Tibial nerve (tissue), 4 donors: Measurements from ENCODE around the gene GPR50. TPM values are rescaled to one million over a fixed set of nuclear protein-coding genes. Genes with fewer than 3 reads are reported as not detected.
A peak's percentile ranks its signal among the peaks of the same experiment; 100 is the strongest.

Experiments
- DNase-seq, 2 donors: peaks; one replicate each; pipeline ENCODE4 v3.0.0-alpha.2; 2019; ENCODE audit warnings: low spot score in 2 of 2
- H3K27ac ChIP-seq, 4 donors: fragments of 200-600 bp; sonication (generic) in 3 of 4; one replicate each; pipeline ENCODE4 v1.5.1; 2017 to 2019; ENCODE audit warnings: mild to moderate bottlenecking in 1 of 4
- H3K27me3 ChIP-seq, 2 donors: fragments of 200-600 bp; sonication (generic) in 1 of 2; one replicate each; pipeline versions ENCODE4 v1.5.1 to v1.6.0; 2017 to 2019
- H3K36me3 ChIP-seq, 3 donors: fragments of 200-600 bp; sonication (generic); one replicate each; pipeline ENCODE4 v1.5.1; 2018 to 2019
- H3K4me1 ChIP-seq, 4 donors: fragments of 200-600 bp; sonication (generic) in 3 of 4; one replicate each; pipeline ENCODE4 v1.5.1; 2017 to 2019
- H3K4me3 ChIP-seq, 4 donors: fragments of 200-600 bp; sonication (generic) in 3 of 4; one replicate each; pipeline ENCODE4 v1.5.1; 2017 to 2019; ENCODE audit warnings: mild to moderate bottlenecking in 1 of 4, moderate library complexity in 1 of 4
- H3K9me3 ChIP-seq, 4 donors: fragments of 200-600 bp; sonication (generic) in 3 of 4; one replicate each; pipeline ENCODE4 v1.5.1; 2017 to 2019
- EP300 ChIP-seq, 2 donors: sonication (generic); formaldehyde crosslinking; IDR thresholded peaks; one replicate each; pipeline ENCODE4 v1.6.1; 2017; ENCODE audit warnings: antibody characterized with exemption in 2 of 2, mild to moderate bottlenecking in 1 of 2
- POLR2A ChIP-seq, 2 donors: fragments of 450-650 bp; IDR thresholded peaks; one replicate each; pipeline ENCODE4 v1.6.1; 2017; ENCODE audit warnings: antibody characterized with exemption in 2 of 2, mild to moderate bottlenecking in 2 of 2, moderate library complexity in 2 of 2
- whole genome bisulfite sequencing, 2 donors: methylation state at CpG; one replicate each; pipeline ENCODE4 v1.1.5; 2018; 5-methylcytosine and 5-hydroxymethylcytosine counted together
- total RNA-seq, 4 donors: library from RNA; depleted of rRNA; stranded (reverse); fragments of >200 nt; gene quantifications; one replicate each; pipeline ENCODE4 v1.1.0, GENCODE V29; 2016
- TF ChIP-seq, protein P1 (sequence below), 5 experiments: fragments of 200-600 bp in 3 of 5; fragments of 450-650 bp in 2 of 5; sonication (generic) in 3 of 5; IDR thresholded peaks; one replicate each; pipeline ENCODE4 v1.5.1; 2016 to 2019; ENCODE audit warnings: antibody characterized with exemption in 5 of 5, mild to moderate bottlenecking in 3 of 5, moderate library complexity in 2 of 5

GPR50 gene
- total RNA-seq, 4 donors from 2014 or later: not detected

DNA sequence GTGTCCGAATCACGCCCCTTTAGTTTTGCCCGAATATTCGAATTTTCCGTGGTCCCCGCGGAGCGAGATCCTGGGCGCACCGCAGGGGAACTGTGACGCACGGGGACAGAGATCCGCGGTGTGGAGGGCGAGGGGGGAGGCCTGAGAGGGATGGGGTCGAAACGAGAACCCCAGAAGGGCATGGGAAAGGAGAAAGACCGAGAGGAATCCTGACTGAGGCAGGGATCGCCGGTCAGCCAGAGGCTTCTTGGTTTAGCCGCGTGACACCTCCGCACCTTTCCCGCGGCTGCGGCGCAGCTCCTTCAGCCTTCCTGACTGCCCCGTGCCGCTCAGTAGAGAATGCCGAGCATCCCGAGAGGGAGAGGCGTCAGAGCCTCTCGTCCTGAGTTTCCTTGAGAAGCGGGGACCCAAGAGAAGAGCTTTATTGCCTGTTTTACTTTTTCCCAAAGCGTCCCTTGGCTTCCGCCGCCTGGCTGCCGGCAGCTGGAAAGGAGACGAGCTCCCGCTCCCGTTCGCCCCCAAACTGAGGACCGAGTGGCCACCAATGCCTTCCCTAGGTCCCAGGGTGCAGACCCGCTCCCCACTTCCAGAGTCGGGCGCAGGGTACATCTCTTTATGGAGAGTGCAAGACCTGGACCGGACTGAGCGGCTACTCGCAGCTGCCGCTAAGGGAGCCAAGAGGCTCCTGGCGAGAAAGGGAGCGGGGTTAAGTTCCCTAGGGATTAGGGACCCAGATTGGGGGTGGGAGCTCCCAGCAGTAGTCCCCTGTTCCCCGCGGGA lies 911 bp upstream of the GPR50 start:
- peaks cover 0 to 13% (median 0%) of the 10 kb centered on the region in 4 donors for H3K9me3 ChIP-seq
- WGBS, 2 donors: 4 to 41% methylated on average over 39 to 54 of the region's 54 CpGs
- no peak for DNase-seq
- peaks cover 0 to 19% (median 0%) of the 10 kb centered on the region in 4 donors for H3K4me1 ChIP-seq
- no peaks in the 10 kb centered on the region for H3K36me3 ChIP-seq
- H3K27me3 ChIP-seq: peaks cover 0 to 63% of the 10 kb centered on the region in 2 donors
- no peak for TF ChIP-seq POLR2A (IDR thresholded peaks at IDR 0.05)
- TF ChIP-seq, protein P1, sequence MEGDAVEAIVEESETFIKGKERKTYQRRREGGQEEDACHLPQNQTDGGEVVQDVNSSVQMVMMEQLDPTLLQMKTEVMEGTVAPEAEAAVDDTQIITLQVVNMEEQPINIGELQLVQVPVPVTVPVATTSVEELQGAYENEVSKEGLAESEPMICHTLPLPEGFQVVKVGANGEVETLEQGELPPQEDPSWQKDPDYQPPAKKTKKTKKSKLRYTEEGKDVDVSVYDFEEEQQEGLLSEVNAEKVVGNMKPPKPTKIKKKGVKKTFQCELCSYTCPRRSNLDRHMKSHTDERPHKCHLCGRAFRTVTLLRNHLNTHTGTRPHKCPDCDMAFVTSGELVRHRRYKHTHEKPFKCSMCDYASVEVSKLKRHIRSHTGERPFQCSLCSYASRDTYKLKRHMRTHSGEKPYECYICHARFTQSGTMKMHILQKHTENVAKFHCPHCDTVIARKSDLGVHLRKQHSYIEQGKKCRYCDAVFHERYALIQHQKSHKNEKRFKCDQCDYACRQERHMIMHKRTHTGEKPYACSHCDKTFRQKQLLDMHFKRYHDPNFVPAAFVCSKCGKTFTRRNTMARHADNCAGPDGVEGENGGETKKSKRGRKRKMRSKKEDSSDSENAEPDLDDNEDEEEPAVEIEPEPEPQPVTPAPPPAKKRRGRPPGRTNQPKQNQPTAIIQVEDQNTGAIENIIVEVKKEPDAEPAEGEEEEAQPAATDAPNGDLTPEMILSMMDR (IDR thresholded peaks at IDR 0.05): no peak
- TF ChIP-seq EP300 (IDR thresholded peaks at IDR 0.05): no peak
- no peak overlapping the region for H3K27ac ChIP-seq
- no peak overlapping the region for H3K4me3 ChIP-seq

DNA sequence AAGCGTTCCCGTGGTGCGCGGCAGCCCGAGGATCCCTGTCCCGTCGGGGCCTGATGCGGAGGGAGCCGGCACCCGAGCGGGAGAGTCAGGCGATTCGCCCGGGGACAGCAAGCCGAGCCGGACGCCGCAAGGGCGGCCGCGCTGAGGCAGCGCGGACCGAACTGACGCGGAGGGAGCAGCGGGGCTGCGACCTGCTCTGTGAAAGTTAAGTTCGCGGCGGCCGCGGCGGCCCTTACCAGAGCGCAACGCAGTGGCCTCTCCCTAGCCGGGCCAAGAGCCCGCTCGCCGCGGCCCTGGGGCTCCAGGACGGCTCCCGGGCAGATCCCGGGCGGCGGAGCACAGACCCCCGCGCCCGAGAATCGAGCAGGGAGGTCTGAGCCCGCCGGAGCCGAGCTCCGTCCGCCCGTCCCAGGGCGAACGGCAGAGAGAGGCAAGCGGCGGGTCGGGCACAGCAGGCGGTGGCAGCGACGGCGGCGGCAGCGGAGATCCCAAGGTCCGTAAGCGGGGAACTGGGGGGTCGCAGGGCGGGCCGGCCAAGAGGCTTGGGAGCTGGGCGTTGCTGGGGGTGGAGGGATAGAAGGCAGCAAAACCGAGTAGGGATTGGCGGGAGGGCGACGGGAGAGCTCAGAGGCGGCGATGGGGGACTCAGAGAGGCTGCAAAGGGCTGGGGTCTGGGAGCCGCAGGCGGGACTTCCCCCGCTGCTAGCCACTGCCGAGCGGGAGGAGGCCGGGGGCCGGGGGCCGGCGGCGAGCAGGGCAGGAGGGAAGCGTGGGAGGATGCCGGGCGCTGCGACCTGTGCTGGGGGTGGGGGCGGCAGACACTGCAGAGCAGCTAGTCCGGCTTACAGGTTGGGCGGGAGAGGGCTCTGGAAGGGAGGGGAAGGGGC lies 1.0 kb downstream of the GPR50 start:
- H3K4me3 ChIP-seq: peak overlapping the region in 1 of 4 donors; percentile 24
- TF ChIP-seq, protein P1 (IDR thresholded peaks at IDR 0.05): no peak
- no peak for TF ChIP-seq EP300 (IDR thresholded peaks at IDR 0.05)
- no peak for TF ChIP-seq POLR2A (IDR thresholded peaks at IDR 0.05)
- no peak for DNase-seq
- WGBS, 2 donors: 2 to 51% methylated on average over 20 to 83 of the region's 96 CpGs
- peaks cover 0 to 19% (median 0%) of the 10 kb centered on the region in 4 donors for H3K4me1 ChIP-seq
- peaks cover 0 to 13% (median 0%) of the 10 kb centered on the region in 4 donors for H3K9me3 ChIP-seq
- H3K27me3 ChIP-seq: peaks cover 0 to 65% of the 10 kb centered on the region in 2 donors
- no peaks in the 10 kb centered on the region for H3K36me3 ChIP-seq
- H3K27ac ChIP-seq: no peak overlapping the region

DNA sequence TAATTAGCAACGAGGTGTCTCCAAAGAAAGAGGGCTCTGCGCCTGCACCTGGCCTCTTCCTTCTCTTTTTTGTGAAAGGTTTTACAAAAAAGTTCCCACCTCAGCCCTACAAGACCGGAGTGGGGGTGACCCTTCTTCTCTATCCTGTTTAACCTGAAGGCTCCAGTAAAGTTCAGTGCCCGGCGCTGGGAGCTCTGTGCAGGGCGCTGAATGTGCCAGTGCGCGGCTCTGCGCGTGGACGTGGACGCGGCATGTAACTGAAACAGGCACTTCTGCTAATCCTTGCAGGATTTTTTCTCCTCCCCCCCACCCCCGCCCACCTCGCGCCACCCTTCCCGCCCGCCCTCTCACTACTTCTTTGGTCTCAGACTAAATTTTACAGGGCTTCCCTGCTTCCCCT lies 2.4 kb downstream of the GPR50 start:
- Histone ChIP-seq H3K27me3 (peaks cover 0 to 73% of the 10 kb centered on the region in 2 donors), H3K9me3 (peaks cover 0 to 13% (median 0%) of the 10 kb centered on the region in 4 donors), H3K36me3 (no peaks in the 10 kb centered on the region), H3K27ac (no peak overlapping the region), H3K4me1 (peaks cover 0 to 19% (median 0%) of the 10 kb centered on the region in 4 donors), H3K4me3 (no peak overlapping the region)
- TF ChIP-seq POLR2A (IDR thresholded peaks at IDR 0.05): no peak
- TF ChIP-seq, protein P1 (IDR thresholded peaks at IDR 0.05): no peak
- TF ChIP-seq EP300 (IDR thresholded peaks at IDR 0.05): no peak
- no peak for DNase-seq
- WGBS, 2 donors: 3 to 37% methylated on average over 11 to 18 of the region's 18 CpGs

DNA sequence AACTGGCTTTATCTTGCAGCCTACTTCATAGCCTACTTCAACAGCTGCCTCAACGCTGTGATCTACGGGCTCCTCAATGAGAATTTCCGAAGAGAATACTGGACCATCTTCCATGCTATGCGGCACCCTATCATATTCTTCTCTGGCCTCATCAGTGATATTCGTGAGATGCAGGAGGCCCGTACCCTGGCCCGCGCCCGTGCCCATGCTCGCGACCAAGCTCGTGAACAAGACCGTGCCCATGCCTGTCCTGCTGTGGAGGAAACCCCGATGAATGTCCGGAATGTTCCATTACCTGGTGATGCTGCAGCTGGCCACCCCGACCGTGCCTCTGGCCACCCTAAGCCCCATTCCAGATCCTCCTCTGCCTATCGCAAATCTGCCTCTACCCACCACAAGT lies 4.0 kb downstream of the GPR50 start:
- DNase-seq: no peak
- TF ChIP-seq EP300 (IDR thresholded peaks at IDR 0.05) (no peak), POLR2A (IDR thresholded peaks at IDR 0.05) (no peak)
- TF ChIP-seq, protein P1 (IDR thresholded peaks at IDR 0.05): no peak
- WGBS, 2 donors: 91 to 98% methylated on average over 18 of the region's 18 CpGs

More for the DNA sequence above, 4.0 kb downstream of the GPR50 start:
- Histone ChIP-seq H3K9me3 (peaks cover 0 to 13% (median 0%) of the 10 kb centered on the region in 4 donors), H3K27ac (no peak overlapping the region), H3K4me1 (peaks cover 0 to 19% (median 0%) of the 10 kb centered on the region in 4 donors), H3K36me3 (no peaks in the 10 kb centered on the region), H3K4me3 (no peak overlapping the region), H3K27me3 (peaks cover 0 to 60% of the 10 kb centered on the region in 2 donors)
